ENCODE data around the gene ZBED1.

Gene ZBED1

GRCh38 chrX:2451501-2452316 lies 49.1 kb downstream of the ZBED1 start:
- no peak for DNase-seq

- DNase-seq: no peak
Observed at GRCh38 chrX:2450681-2451080, 50.1 kb downstream of the ZBED1 start.

DNA sequence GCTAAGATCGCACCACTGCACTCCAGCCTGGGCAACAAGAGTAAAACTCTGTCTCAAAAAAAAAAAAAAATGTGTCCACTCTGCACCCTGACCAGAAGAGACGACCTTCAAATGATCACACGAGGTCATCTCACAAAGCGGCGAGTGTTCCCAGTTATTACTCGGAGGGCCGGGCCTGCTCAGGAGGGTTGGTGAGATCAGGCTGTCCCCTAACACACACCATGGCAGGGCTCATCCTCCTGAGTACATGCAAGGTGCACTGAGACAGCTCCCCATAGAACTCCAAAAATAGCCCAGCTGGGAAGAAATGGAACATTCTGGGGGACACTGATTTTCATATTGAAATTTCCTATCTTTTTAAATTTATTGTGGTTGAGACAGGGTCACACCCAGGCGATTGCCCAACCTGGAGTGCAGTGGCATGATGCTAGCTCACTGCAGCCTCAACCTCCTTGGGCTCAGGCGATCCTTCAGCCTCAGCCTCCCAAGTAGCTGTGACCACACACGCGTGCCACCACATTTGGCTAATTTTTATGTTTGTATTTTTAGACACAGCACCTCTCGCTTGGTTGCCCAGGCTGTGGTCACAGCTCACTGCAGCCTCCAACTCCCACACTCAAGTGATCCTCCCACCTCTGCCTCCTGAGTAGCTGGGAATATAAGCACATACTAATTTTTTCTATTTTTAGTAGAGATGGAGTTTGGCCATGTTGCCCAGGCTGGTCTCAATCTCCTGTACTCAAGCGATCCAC lies 51.5 kb downstream of the ZBED1 start:
- DNase-seq: no peak

DNA sequence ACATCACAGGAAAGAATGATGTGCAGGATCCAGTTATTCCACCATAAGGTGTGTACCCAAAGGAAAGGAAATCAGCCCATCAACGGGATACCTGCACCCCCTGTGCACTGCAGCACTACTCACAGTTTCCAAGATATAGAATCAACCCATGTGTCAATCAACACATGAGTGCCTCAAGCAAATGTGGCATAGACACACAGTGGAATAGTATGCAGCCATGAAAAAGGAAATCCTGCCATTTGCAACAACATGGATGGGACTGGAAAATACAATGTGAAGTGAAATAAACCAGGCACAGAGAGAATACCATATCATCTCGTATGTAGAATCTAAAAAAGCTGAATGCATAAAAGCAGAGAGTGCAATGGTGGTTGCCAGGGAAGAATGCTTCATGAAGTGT lies 53.3 kb downstream of the ZBED1 start:
- DNase-seq: no peak

DNA sequence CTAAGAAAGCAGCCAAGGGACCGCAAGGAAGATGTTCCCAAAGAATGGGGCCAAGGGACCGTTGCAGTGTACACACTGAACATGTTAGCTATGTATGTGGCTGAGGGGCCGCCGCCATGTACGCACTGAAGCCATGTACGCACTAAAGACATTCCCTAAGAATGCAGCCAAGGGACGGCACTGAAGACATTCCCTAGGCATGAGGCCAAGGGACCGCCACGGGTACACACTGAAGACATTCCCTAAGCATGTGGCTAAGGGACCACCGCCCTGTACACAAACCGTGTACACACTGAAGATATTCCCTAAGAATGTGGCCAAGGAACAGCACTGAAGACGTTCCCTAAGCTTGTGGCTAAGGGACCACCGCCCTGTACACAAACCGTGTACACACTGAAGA lies 54.0 kb downstream of the ZBED1 start:
- no peak for DNase-seq

- DNase-seq: no peak
Observed at GRCh38 chrX:2445662-2446623, 54.8 kb downstream of the ZBED1 start.

DNA sequence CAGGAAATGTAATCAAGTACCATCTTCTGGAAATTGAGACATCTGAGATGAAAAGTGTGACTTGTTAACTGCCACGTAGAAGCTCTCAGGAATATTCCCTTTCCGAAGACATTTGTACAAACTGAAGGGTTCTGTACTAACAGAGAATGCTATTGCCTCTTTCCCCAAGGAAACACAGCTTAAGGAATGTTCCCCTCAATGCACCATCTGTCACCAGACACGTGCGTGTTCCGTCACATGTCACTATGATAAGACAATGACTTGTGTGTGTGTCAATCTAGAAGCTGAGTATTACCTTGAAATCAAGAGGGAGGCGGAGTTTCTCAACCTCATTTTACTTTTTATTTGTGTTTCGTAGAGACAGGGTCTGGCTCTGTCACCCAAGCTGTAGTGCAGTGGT lies 58.1 kb downstream of the ZBED1 start:
- no peak for DNase-seq

DNA sequence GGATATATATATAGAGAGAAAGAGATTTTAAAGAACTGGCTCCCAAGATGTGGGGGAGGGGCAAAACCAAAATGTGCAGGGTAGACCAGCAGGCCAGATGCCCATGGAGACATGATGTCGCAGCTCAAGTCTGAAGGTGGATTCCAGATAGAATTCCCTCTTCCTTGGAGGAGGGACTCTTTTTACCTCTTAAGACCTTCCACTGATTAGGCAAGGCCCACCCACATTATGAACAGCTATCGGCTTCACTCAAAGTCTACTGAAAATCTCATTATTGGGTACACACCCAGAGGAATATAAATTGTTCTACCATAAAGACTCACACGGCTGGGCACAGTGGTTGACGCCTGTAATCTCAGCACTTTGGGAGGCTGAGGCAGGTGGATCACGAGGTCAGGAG lies 59.3 kb downstream of the ZBED1 start:
- no peak for DNase-seq

DNA sequence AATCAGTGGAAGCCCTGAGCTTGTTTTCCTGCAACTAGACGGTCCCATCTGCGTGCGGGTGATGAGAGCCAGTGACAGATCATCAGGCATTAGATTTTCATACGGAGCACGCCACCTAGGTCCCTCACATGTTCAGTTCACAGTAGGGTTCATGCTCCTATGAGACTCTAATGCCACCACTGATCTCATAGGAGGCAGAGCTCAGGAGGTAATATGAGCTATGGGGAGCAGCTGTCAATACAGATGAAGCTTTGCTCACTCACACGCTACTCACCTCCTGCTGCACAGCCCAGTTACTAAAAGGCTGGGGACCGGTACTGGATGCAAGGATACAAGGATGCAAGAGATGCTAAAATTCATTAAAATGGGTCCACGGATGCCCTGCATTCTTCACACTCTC lies 61.2 kb downstream of the ZBED1 start:
- DNase-seq: no peak
